ENCODE data around the gene CAPSL. TPM values are rescaled to one million over a fixed set of nuclear protein-coding genes. Genes with fewer than 3 reads are reported as not detected.

CAPSL gene
- total and polyA plus RNA-seq, 2 of the 8 experiments (the other 6 are each of a cell fraction or from before 2014, with no cell fraction given): not detected

- TF ChIP-seq CHD7 (IDR thresholded peaks at IDR 0.05; ENCODE audit: insufficient replicate concordance, low read length): no peak
- TF ChIP-seq CHD1 (IDR thresholded peaks at IDR 0.05; ENCODE audit: low read depth, low read length): no peak
- no peak for TF ChIP-seq BCL11A (IDR thresholded peaks at IDR 0.05; ENCODE audit: low read depth in 2 of 2, low read length in 2 of 2)
- TF ChIP-seq POU5F1 (IDR thresholded peaks at IDR 0.05; ENCODE audit: low read depth, low read length): no peak
- no peak for TF ChIP-seq POLR2AphosphoS5 (IDR thresholded peaks at IDR 0.05; ENCODE audit: low read depth, low read length)
- TF ChIP-seq BACH1 (IDR thresholded peaks at IDR 0.05; ENCODE audit: low read length): no peak
- no peak for TF ChIP-seq SIN3A (conservative IDR thresholded peaks at IDR 0.05 in 1 of 2, IDR thresholded peaks at IDR 0.05 in 1 of 2; ENCODE audit: low read depth in 1 of 2, low read length in 2 of 2)
- no peak for TF ChIP-seq RBBP5 (IDR thresholded peaks at IDR 0.05; ENCODE audit: borderline replicate concordance, low read depth, low read length)
- no peak for TF ChIP-seq SAP30 (IDR thresholded peaks at IDR 0.05; ENCODE audit: insufficient read depth, insufficient replicate concordance, low read length)
- no peak for TF ChIP-seq SP2 (IDR thresholded peaks at IDR 0.05; ENCODE audit: low read length)
- TF ChIP-seq RFX5 (IDR thresholded peaks at IDR 0.05; ENCODE audit: borderline replicate concordance, low read depth, low read length): no peak
- TF ChIP-seq ASH2L (IDR thresholded peaks at IDR 0.05; ENCODE audit: low read length): no peak
These were observed 75.3 kb downstream of the CAPSL start (continued) for GRCh38 chr5:35863159-35863558.
